A549 (cell line): ENCODE measurements around the gene CPEB4.

ENCODE experiments used
- CHD4 ChIP-seq: fragments of 200-600 bp; sonication (generic); IDR thresholded peaks from 2 replicates; pipeline ENCODE4 v1.6.1; 2016; ENCODE audit warnings: antibody characterized with exemption, mild to moderate bottlenecking, borderline replicate concordance
- ESRRA ChIP-seq: fragments of 150-350 bp; IDR thresholded peaks from 2 replicates; pipeline ENCODE4 v1.6.1; 2014; ENCODE audit warnings: mild to moderate bottlenecking, low read length, borderline replicate concordance
- HDAC2 ChIP-seq: fragments of 200-600 bp; sonication (generic); IDR thresholded peaks from 2 replicates; pipeline ENCODE4 v1.6.1; 2016
- HEYL ChIP-seq: fragments of 250-450 bp; sonication (Bioruptor Pico); IDR thresholded peaks from 2 replicates; pipeline ENCODE4 v1.8.0; 2021; ENCODE audit warnings: mild to moderate bottlenecking, moderate library complexity
- PHF8 ChIP-seq: fragments of 200-600 bp; sonication (generic); IDR thresholded peaks from 2 replicates; pipeline ENCODE4 v1.6.1; 2016; ENCODE audit warnings: low read depth, mild to moderate bottlenecking, antibody characterized with exemption, moderate library complexity, borderline replicate concordance
- RAD21 ChIP-seq, 2 experiments: fragments of >200 bp in 1 of 2; sonication (Bioruptor Twin) in 1 of 2; formaldehyde crosslinking in 1 of 2; IDR thresholded peaks in 1 of 2; conservative IDR thresholded peaks in 1 of 2; 2 replicates in 1 of 2; 3 replicates in 1 of 2; pipeline ENCODE4 v1.6.1; 2012 to 2018; ENCODE audit warnings: inconsistent platforms in 1 of 2
- TF ChIP-seq, protein P1 (sequence below): fragments of >200 bp; sonication (Bioruptor Twin); formaldehyde crosslinking; IDR thresholded peaks from 3 replicates; pipeline ENCODE4 v1.5.1; 2016
- TF ChIP-seq, protein P2 (sequence below): IDR thresholded peaks from 2 replicates; pipeline ENCODE4 v1.6.1; 2012

DNA sequence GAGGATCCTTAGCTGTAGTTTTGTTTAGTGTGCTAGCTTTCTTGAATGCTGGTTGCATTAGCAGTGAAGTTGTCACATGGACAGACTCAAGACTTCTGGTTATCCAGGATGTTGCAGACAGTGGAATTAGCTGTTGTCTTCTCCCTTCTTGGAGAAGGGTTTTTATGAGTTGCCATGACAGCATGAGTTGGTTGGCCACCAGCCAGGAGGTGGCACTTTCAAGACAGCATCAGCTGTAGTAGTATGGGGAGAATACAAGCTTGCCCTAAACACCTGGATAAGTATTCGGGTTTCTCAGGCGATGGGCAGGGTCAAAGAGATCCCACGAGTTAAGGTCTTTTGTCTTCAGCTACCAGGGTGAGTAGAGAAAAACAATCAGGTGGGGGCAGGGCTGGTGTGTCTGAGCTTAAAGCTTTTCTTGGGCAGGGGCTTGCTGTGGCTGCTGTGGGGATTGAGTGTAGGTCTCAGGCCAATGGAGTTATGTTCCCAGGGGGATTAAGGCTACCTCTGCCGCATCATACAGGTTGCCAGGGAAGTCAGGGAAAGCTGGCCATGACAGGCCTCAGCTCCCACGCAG, 93.1 kb downstream of the CPEB4 start:
- TF ChIP-seq CHD4 = no peak
- TF ChIP-seq, protein P1, sequence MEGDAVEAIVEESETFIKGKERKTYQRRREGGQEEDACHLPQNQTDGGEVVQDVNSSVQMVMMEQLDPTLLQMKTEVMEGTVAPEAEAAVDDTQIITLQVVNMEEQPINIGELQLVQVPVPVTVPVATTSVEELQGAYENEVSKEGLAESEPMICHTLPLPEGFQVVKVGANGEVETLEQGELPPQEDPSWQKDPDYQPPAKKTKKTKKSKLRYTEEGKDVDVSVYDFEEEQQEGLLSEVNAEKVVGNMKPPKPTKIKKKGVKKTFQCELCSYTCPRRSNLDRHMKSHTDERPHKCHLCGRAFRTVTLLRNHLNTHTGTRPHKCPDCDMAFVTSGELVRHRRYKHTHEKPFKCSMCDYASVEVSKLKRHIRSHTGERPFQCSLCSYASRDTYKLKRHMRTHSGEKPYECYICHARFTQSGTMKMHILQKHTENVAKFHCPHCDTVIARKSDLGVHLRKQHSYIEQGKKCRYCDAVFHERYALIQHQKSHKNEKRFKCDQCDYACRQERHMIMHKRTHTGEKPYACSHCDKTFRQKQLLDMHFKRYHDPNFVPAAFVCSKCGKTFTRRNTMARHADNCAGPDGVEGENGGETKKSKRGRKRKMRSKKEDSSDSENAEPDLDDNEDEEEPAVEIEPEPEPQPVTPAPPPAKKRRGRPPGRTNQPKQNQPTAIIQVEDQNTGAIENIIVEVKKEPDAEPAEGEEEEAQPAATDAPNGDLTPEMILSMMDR = no peak
- no peak for TF ChIP-seq HDAC2
- TF ChIP-seq, protein P2, sequence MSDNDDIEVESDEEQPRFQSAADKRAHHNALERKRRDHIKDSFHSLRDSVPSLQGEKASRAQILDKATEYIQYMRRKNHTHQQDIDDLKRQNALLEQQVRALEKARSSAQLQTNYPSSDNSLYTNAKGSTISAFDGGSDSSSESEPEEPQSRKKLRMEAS = no peak
- TF ChIP-seq PHF8 = no peak
- TF ChIP-seq ESRRA = no peak
- no peak for TF ChIP-seq HEYL
- no peak for TF ChIP-seq RAD21 (conservative IDR thresholded peaks at IDR 0.05 in 1 of 2, IDR thresholded peaks at IDR 0.05 in 1 of 2)
